ENCODE data around the gene ADCY4.

The ADCY4 gene

DNA sequence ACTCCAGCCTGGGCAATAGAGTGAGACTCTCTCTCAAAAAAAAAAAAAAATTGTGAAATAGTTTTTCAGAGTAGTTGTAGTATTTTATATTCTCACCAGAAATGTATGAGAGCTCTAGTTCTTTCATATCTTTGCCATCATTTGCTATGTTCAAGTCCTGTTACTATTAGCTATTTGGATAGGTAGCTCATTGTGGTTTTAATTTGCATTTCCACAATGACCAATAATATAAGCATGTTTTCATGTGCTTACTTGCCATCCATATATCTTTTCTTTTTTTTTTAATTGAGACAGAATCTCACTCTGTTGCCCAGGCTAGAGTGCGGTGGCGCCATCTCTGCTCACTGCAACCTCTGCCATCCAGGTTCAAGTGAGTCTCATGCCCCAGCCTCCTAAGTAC is 13.3 kb upstream of the ADCY4 start:
- no peak overlapping the region for H3K4me3 ChIP-seq (ENCODE audit: low read depth, low read length)
- H3K27me3 ChIP-seq (ENCODE audit: insufficient read depth, low read depth, severe bottlenecking): no peaks in the 10 kb centered on the region
- no peaks in the 10 kb centered on the region for H3K36me3 ChIP-seq
- no peak for DNase-seq
- no peaks in the 10 kb centered on the region for H3K9me3 ChIP-seq (ENCODE audit: severe bottlenecking)
- H3K27ac ChIP-seq: no peak overlapping the region
- TF ChIP-seq, protein P1, sequence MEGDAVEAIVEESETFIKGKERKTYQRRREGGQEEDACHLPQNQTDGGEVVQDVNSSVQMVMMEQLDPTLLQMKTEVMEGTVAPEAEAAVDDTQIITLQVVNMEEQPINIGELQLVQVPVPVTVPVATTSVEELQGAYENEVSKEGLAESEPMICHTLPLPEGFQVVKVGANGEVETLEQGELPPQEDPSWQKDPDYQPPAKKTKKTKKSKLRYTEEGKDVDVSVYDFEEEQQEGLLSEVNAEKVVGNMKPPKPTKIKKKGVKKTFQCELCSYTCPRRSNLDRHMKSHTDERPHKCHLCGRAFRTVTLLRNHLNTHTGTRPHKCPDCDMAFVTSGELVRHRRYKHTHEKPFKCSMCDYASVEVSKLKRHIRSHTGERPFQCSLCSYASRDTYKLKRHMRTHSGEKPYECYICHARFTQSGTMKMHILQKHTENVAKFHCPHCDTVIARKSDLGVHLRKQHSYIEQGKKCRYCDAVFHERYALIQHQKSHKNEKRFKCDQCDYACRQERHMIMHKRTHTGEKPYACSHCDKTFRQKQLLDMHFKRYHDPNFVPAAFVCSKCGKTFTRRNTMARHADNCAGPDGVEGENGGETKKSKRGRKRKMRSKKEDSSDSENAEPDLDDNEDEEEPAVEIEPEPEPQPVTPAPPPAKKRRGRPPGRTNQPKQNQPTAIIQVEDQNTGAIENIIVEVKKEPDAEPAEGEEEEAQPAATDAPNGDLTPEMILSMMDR (IDR thresholded peaks at IDR 0.05; ENCODE audit: low read depth, low read length): no peak

GRCh38 chr14:24347134-24347533 is 12.3 kb upstream of the ADCY4 start:
- Histone ChIP-seq H3K27ac (no peak overlapping the region), H3K27me3 (ENCODE audit: insufficient read depth, low read depth, severe bottlenecking) (no peaks in the 10 kb centered on the region), H3K9me3 (ENCODE audit: severe bottlenecking) (no peaks in the 10 kb centered on the region), H3K4me3 (ENCODE audit: low read depth, low read length) (no peak overlapping the region), H3K36me3 (no peaks in the 10 kb centered on the region)
- DNase-seq: no peak
- TF ChIP-seq, protein P1 (IDR thresholded peaks at IDR 0.05; ENCODE audit: low read depth, low read length): no peak

GRCh38 chr14:24343795-24344660 is 9.2 kb upstream of the ADCY4 start:
- Histone ChIP-seq H3K27me3 (ENCODE audit: insufficient read depth, low read depth, severe bottlenecking) (no peaks in the 10 kb centered on the region), H3K9me3 (ENCODE audit: severe bottlenecking) (no peaks in the 10 kb centered on the region), H3K27ac (no peak overlapping the region), H3K36me3 (no peaks in the 10 kb centered on the region), H3K4me3 (ENCODE audit: low read depth, low read length) (no peak overlapping the region)
- DNase-seq: no peak
- TF ChIP-seq, protein P1 (IDR thresholded peaks at IDR 0.05; ENCODE audit: low read depth, low read length): no peak

DNA sequence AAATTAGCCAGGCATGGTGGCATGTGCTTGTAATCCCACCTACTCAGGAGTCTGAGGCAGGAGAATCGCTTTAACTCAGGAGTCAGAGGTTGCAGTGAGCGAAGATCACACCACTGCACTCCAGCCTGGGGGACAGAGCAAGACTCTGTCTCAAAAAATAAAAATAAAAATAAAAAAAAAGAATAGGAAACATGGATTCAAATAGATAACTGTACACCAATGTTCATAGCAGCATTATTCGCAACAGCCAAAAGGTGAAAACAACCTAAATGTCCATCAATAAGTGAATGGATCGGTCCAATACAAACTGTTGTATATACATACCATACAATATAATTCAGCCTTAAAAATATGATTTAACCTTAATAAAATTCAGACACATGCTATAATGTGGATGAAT is 8.0 kb upstream of the ADCY4 start:
- Histone ChIP-seq H3K36me3 (no peaks in the 10 kb centered on the region), H3K4me3 (ENCODE audit: low read depth, low read length) (no peak overlapping the region), H3K27ac (no peak overlapping the region), H3K27me3 (ENCODE audit: insufficient read depth, low read depth, severe bottlenecking) (no peaks in the 10 kb centered on the region), H3K9me3 (ENCODE audit: severe bottlenecking) (no peaks in the 10 kb centered on the region)
- DNase-seq: no peak
- TF ChIP-seq, protein P1 (IDR thresholded peaks at IDR 0.05; ENCODE audit: low read depth, low read length): no peak

- Histone ChIP-seq H3K27me3 (ENCODE audit: insufficient read depth, low read depth, severe bottlenecking) (no peaks in the 10 kb centered on the region), H3K36me3 (no peaks in the 10 kb centered on the region), H3K27ac (no peak overlapping the region), H3K9me3 (ENCODE audit: severe bottlenecking) (no peaks in the 10 kb centered on the region), H3K4me3 (ENCODE audit: low read depth, low read length) (no peak overlapping the region)
- DNase-seq: no peak
- TF ChIP-seq, protein P1 (IDR thresholded peaks at IDR 0.05; ENCODE audit: low read depth, low read length): no peak
Observed at GRCh38 chr14:24340606-24341005, 5.7 kb upstream of the ADCY4 start.

Data from WERI-Rb-1 (cell line).